Naive B cell (primary cell): ENCODE data around the gene CYBRD1. TPM values are rescaled to one million over a fixed set of nuclear protein-coding genes. Genes with fewer than 3 reads are reported as not detected.

Experiments
- ATAC-seq, 2 donors: fragments of 150-1000 bp; cut with Tn5 transposase; 2 replicates each; pipeline ENCODE4 v1.10.0; 2021; ENCODE audit warnings: low read depth in 2 of 2, mild to moderate bottlenecking in 2 of 2, moderate library complexity in 2 of 2
- DNase-seq: peaks from one replicate; pipeline ENCODE4 v3.0.0; 2022
- H3K27ac Mint-ChIP-seq, 6 donors: one replicate each; pipeline ENCODE4 v1.8.0; 2020 to 2022; ENCODE audit warnings: mild to moderate bottlenecking in 6 of 6, mixed read lengths in 6 of 6, moderate library complexity in 5 of 6, inconsistent platforms in 2 of 6
- H3K27me3 Mint-ChIP-seq, 3 donors: one replicate each; pipeline ENCODE4 v1.8.0; 2021 to 2022; ENCODE audit warnings: mixed read lengths in 3 of 3, mild to moderate bottlenecking in 1 of 3
- H3K36me3 Mint-ChIP-seq, 2 donors: one replicate each; pipeline ENCODE4 v1.8.0; 2020 to 2022; ENCODE audit warnings: mixed read lengths in 2 of 2, inconsistent platforms in 1 of 2, mild to moderate bottlenecking in 1 of 2
- H3K4me1 Mint-ChIP-seq, 3 donors: one replicate each; pipeline ENCODE4 v1.8.0; 2020 to 2022; ENCODE audit warnings: mixed read lengths in 3 of 3, inconsistent platforms in 1 of 3, mild to moderate bottlenecking in 1 of 3, moderate library complexity in 1 of 3
- H3K4me3 Mint-ChIP-seq, 8 donors: one replicate each; pipeline ENCODE4 v1.8.0; 2020 to 2022; ENCODE audit warnings: mild to moderate bottlenecking in 8 of 8, mixed read lengths in 8 of 8, moderate library complexity in 8 of 8, inconsistent platforms in 2 of 8
- H3K9me3 Mint-ChIP-seq, 7 donors: one replicate each; pipeline ENCODE4 v1.8.0; 2020 to 2022; ENCODE audit warnings: mixed read lengths in 7 of 7, mild to moderate bottlenecking in 5 of 7, inconsistent platforms in 2 of 7, moderate library complexity in 1 of 7
- polyA plus RNA-seq, 6 donors: library from polyadenylated mRNA; unstranded; fragments of 300-500 nt; fragmentation: Illumina TruSeq; gene quantifications; one replicate each; pipeline ENCODE4 v1.2.3, GENCODE V29; 2021; ENCODE audit warnings: low read depth in 6 of 6

Gene CYBRD1, protein sequence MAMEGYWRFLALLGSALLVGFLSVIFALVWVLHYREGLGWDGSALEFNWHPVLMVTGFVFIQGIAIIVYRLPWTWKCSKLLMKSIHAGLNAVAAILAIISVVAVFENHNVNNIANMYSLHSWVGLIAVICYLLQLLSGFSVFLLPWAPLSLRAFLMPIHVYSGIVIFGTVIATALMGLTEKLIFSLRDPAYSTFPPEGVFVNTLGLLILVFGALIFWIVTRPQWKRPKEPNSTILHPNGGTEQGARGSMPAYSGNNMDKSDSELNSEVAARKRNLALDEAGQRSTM
- under 1 TPM in 3 of 6 donors, not detected in 3; 0.06 to 0.50 (median 0.21) TPM for polyA plus RNA-seq

DNA sequence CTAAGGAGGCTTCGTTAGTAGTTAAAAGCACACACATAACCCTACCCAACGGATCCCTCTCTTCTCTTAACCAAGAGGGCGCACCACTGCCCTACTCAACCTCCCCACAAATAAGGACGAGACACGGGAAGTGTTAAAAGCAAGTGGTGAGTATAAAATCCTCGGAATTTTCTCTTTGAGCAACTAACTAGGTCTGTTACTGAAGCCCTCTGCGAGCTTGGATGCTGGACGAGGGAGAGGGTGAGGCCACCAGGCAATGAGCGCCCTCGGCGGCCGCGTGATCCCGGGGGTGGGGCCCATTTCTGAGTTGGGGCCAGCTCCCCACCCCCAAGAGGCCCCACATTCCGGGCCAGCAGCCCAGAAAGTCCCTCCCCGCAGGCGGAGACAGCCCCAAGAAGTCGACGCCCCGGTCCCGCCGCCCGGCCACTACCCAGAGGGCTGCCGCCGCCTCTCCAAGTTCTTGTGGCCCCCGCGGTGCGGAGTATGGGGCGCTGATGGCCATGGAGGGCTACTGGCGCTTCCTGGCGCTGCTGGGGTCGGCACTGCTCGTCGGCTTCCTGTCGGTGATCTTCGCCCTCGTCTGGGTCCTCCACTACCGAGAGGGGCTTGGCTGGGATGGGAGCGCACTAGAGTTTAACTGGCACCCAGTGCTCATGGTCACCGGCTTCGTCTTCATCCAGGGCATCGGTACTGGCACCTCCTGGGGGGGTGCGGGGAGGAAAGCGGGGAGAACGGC, at the start of gene CYBRD1:
CYBRD1 (plus strand) TSS at position 423 of the 736 bp plus-strand sequence; CDS start at position 495, 72 bp downstream.
- H3K4me3 Mint-ChIP-seq = peak within 1 kb of the TSS; percentile 77 to 92 (median 82)
- DNase-seq = no peak
- H3K9me3 Mint-ChIP-seq = no peaks in the 10 kb centered on the region
- peaks cover 11 to 14% (median 14%) of the 10 kb centered on the region in 3 donors for H3K4me1 Mint-ChIP-seq
- peak; percentile 30 to 32 for ATAC-seq
- H3K27ac Mint-ChIP-seq = peak within 1 kb of the TSS in 1 of 6 donors; percentile 69
- no peaks in the 10 kb centered on the region for H3K36me3 Mint-ChIP-seq
- H3K27me3 Mint-ChIP-seq = peaks cover 39 to 50% (median 43%) of the 10 kb centered on the region in 3 donors

DNA sequence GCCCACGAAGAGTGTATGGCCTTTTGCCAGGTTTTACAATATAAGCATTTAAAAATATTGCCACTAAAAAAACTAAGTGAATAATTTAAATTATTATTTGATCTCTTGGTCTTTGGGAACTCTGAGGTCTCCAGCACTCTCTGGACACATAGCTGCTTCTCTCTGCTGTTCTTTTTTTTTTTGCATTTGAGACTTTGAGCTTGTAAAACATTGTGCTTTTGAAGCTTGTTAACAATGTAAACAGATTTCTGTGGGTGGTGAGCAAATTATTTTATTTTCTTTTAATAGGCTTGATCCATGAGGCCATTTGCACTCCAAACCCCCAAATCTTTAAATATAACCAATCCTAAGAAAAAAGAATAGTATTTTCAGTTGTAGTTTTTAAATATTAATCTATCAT, 46.3 kb upstream of the CYBRD1 start:
- H3K27me3 Mint-ChIP-seq = no peaks in the 10 kb centered on the region
- H3K27ac Mint-ChIP-seq = no peak overlapping the region
- DNase-seq = no peak
- H3K9me3 Mint-ChIP-seq = no peaks in the 10 kb centered on the region
- peaks cover 32 to 39% of the 10 kb centered on the region in 2 donors for H3K36me3 Mint-ChIP-seq
- H3K4me1 Mint-ChIP-seq = no peaks in the 10 kb centered on the region
- H3K4me3 Mint-ChIP-seq = no peak overlapping the region
- no peak for ATAC-seq

DNA sequence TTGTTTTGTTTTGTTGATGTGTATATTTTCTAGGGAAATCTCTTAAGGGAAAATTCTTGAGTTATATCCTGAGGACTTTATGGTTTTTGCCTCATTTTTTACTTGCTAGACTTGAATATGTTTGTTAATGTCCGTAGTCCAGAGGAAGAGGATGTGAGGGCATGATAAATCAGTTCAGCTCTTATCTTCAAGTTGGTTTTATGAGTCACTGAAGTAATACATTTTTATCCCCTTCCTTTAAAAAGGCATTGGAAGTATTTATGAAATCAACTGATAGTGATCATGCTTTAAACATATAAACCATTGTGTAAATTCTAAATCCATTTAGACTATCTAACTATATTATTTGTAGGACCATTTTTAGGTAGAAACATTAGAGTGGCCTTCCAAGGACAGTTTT, 43.9 kb upstream of the CYBRD1 start:
- H3K4me3 Mint-ChIP-seq = no peak overlapping the region
- H3K9me3 Mint-ChIP-seq = no peaks in the 10 kb centered on the region
- DNase-seq (no peak), ATAC-seq (no peak)
- H3K36me3 Mint-ChIP-seq = peaks cover 30 to 32% of the 10 kb centered on the region in 2 donors
- no peak overlapping the region for H3K27ac Mint-ChIP-seq
- H3K27me3 Mint-ChIP-seq = no peaks in the 10 kb centered on the region
- no peaks in the 10 kb centered on the region for H3K4me1 Mint-ChIP-seq

DNA sequence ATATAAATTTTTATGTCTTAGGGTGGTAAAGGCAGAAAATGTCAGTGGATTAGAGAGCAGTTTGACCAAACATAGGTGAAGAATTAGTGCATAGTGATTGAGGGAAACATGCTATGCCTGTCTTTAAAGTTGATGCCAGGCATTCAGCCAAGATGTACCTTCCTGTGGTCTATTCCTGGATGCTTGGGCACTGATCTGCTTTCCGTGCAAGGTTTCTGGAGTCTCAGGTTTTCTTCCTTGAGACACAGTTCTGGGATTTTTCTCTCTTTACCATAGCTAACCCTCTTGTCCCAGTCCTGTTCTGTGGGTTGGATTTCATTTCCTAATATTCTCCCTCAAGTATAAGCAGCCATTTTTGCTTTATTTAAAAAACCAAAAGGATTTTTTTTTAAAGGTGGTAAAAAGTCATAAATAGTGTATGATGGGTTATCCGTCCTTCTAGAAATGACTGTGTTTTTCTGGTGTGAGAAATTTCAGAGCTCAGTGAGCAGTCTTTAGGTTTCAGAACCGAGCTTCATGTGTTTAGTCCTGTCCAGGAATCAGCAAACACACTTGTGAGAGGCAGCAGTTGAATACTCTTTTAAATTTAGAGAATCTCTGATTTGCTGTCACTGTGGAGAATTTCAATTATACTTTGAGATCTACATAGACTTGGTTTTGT, 43.0 kb upstream of the CYBRD1 start:
- H3K27me3 Mint-ChIP-seq = no peaks in the 10 kb centered on the region
- peaks cover 23 to 29% of the 10 kb centered on the region in 2 donors for H3K36me3 Mint-ChIP-seq
- ATAC-seq = no peak
- H3K4me1 Mint-ChIP-seq = no peaks in the 10 kb centered on the region
- H3K4me3 Mint-ChIP-seq = no peak overlapping the region
- DNase-seq = no peak
- no peaks in the 10 kb centered on the region for H3K9me3 Mint-ChIP-seq
- H3K27ac Mint-ChIP-seq = no peak overlapping the region

DNA sequence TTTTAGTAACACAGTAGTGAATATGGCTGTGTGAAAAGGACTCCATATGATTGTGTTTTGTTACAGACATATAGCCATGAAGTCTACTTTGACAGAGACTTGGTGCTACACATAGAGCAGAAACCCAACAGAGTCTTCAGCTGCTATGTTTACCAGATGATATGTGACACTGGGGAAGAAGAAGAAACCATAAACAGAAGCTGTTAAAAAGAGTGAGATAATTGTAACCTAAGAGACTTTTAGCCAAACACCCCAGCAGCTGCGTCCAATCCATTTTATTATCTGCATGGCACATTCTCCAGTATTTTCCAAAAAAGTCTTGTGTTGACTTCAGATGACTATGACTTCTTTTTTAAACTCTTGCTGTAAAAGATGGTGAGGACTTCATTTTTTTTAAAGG, 41.4 kb upstream of the CYBRD1 start:
- Mint-ChIP-seq H3K4me3 (no peak overlapping the region), H3K4me1 (no peaks in the 10 kb centered on the region), H3K27me3 (no peaks in the 10 kb centered on the region), H3K27ac (peak overlapping the region in 1 of 6 donors; percentile 67), H3K36me3 (peaks cover 27% of the 10 kb centered on the region in 2 donors), H3K9me3 (no peaks in the 10 kb centered on the region)
- ATAC-seq (no peak), DNase-seq (no peak)

DNA sequence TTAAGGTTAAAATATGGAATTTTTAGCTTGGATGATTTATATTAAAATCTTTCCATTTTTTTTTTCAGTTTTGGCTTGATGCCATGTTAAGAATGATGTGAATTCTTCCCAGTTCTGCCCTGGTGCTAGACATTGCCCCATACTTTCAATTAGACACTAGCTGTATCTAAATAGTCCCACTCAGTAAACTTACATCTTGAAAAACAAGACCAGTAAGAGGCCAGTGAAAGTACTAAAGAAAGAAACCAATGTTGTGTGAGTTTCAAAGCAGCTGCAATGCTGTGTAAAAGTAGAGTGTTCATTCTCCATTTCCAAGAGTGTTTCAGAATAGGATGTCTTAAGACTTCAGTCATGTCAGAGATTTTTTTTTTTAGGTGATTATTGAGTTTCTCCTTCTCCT, 40.0 kb upstream of the CYBRD1 start:
- DNase-seq (no peak), ATAC-seq (no peak)
- H3K36me3 Mint-ChIP-seq = peaks cover 27 to 32% of the 10 kb centered on the region in 2 donors
- no peaks in the 10 kb centered on the region for H3K4me1 Mint-ChIP-seq
- H3K9me3 Mint-ChIP-seq = no peaks in the 10 kb centered on the region
- H3K4me3 Mint-ChIP-seq = no peak overlapping the region
- H3K27ac Mint-ChIP-seq = no peak overlapping the region
- no peaks in the 10 kb centered on the region for H3K27me3 Mint-ChIP-seq

DNA sequence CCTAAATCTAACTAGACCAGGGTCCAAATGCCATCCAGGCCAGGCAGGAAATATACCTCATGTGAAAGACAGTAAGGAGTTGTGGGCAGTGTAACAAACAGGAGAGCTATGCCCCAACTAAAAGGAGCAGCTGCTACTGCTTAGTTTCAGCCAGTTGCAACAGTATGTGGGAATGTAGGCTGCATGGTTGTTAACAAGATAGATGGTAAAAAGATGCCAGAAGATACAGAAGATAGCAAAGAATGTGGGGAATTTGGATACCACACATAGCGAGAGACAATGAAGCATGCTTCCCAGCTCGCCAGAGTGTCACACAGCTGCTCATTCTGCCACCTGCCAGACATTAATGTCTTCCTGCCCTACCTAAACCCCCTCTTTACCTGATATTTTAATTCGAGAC, 39.4 kb upstream of the CYBRD1 start:
- Mint-ChIP-seq H3K4me1 (no peaks in the 10 kb centered on the region), H3K4me3 (no peak overlapping the region), H3K36me3 (peaks cover 27 to 32% of the 10 kb centered on the region in 2 donors), H3K9me3 (no peaks in the 10 kb centered on the region), H3K27me3 (no peaks in the 10 kb centered on the region), H3K27ac (no peak overlapping the region)
- ATAC-seq = no peak
- no peak for DNase-seq

DNA sequence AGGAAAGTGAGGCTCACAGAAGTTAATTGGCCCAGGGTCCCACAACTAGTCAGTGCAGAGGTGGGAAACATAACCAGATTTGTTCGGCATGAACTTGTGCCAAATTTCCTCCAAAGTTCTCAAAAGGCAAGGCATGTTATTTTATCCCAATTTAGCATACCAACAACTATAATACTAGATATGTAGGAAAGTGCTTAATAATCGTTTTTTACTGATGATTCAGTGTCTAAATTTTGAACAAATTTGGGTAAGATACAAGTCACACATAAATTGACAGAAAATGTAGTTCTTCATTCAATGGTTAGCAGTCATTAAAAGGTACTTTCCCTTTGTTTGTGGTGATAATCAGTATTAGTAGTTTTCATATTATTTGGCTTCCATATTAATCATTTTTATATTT, 38.5 kb upstream of the CYBRD1 start:
- peaks cover 29 to 36% of the 10 kb centered on the region in 2 donors for H3K36me3 Mint-ChIP-seq
- ATAC-seq = no peak
- H3K27me3 Mint-ChIP-seq = no peaks in the 10 kb centered on the region
- no peak for DNase-seq
- no peak overlapping the region for H3K27ac Mint-ChIP-seq
- H3K4me3 Mint-ChIP-seq = no peak overlapping the region
- peaks cover 0 to 6% (median 2%) of the 10 kb centered on the region in 7 donors for H3K9me3 Mint-ChIP-seq
- no peaks in the 10 kb centered on the region for H3K4me1 Mint-ChIP-seq

DNA sequence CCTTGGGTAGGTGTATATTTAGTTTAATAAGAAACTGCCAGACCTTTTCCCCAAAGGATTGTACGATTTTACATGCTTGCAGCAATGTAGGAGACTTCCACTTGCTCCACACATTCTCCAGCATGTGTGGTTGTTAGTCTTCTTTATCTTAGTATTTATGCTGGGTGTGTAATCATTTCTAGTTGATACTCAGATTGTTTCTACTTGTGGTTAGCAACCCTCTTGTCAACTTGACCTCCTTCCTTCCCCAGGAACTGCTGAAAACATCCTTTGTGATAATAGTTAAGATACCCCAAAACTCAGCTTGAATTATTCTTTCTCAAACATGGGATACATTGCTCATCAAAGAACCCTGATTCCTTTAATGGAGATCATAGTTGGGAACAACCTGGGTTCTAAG, 37.2 kb upstream of the CYBRD1 start:
- ATAC-seq (no peak), DNase-seq (no peak)
- peaks cover 28 to 34% of the 10 kb centered on the region in 2 donors for H3K36me3 Mint-ChIP-seq
- peak overlapping the region in 2 of 6 donors; percentile 3 to 8 for H3K27ac Mint-ChIP-seq
- H3K4me3 Mint-ChIP-seq = no peak overlapping the region
- H3K9me3 Mint-ChIP-seq = peaks cover 0 to 10% (median 3%) of the 10 kb centered on the region in 7 donors
- H3K4me1 Mint-ChIP-seq = no peaks in the 10 kb centered on the region
- H3K27me3 Mint-ChIP-seq = no peaks in the 10 kb centered on the region

DNA sequence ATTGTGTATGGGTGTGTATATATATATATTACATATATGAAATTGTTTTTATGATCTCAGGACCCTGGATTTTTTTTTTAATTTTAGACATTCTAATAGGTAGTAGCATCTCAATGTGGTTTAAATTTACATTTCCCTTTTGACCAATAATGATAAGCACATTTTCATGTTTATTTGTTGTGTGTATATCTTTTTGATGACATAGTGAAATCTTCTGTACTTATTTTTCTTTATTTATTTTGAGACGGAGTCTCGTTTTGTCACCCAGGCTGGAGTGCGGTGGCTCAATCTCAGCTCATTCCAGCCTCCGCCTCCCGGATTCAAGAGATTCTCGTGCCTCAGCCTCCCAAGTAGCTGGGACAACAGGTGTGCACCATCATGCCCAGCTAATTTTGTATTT, 35.1 kb upstream of the CYBRD1 start:
- no peak for DNase-seq
- Mint-ChIP-seq H3K36me3 (peaks cover 21% of the 10 kb centered on the region in 2 donors), H3K27ac (no peak overlapping the region), H3K9me3 (peaks cover 0 to 10% (median 3%) of the 10 kb centered on the region in 7 donors), H3K4me3 (no peak overlapping the region), H3K27me3 (no peaks in the 10 kb centered on the region), H3K4me1 (no peaks in the 10 kb centered on the region)
- ATAC-seq = no peak

DNA sequence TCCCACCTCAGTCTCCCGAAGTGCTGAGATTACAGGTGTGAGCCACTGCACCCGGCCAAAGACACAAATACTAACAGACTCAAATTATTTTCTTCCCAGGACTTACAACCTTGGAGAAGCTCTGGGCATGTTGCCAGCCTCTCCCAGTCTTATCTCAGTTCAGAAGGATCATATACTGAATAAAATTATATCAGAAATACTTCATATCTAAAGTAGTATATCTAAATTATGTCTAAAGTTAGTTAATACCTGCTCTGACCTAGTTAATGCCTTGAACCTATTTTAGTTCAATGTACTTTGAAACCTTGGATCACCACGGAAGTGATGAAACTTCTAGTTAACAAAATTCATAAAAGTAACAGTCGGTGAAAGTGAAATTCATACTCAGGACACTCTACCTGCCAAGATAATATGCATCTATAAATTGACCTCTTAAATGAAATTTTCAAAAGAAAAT, 34.4 kb upstream of the CYBRD1 start:
- Mint-ChIP-seq H3K9me3 (peaks cover 0 to 10% (median 3%) of the 10 kb centered on the region in 7 donors), H3K27me3 (no peaks in the 10 kb centered on the region), H3K4me1 (no peaks in the 10 kb centered on the region), H3K4me3 (no peak overlapping the region), H3K36me3 (peaks cover 21% of the 10 kb centered on the region in 2 donors), H3K27ac (no peak overlapping the region)
- no peak for ATAC-seq
- DNase-seq = no peak

DNA sequence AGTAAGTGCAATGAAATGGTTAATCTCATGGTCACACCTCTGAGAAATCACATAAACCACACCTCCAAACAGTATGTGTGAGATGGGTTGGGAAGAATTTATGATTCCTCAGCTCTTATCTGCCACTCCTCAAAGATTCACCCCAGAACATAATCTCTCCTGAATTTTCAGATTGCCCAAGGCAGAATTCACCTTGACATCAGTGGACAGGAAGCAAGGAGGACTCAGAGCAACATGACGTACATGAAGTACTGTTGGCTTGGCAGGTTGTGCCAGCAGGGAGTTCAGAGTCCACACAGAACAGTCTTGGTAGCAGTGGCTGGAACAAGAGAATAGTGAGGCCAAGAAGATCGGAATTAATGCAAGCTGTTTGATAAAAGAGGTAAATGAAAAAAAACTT, 31.7 kb upstream of the CYBRD1 start:
- H3K27ac Mint-ChIP-seq = no peak overlapping the region
- ATAC-seq (no peak), DNase-seq (no peak)
- peaks cover 11 to 12% of the 10 kb centered on the region in 2 donors for H3K36me3 Mint-ChIP-seq
- H3K27me3 Mint-ChIP-seq = no peaks in the 10 kb centered on the region
- H3K9me3 Mint-ChIP-seq = peaks cover 0 to 10% (median 3%) of the 10 kb centered on the region in 7 donors
- no peaks in the 10 kb centered on the region for H3K4me1 Mint-ChIP-seq
- no peak overlapping the region for H3K4me3 Mint-ChIP-seq

DNA sequence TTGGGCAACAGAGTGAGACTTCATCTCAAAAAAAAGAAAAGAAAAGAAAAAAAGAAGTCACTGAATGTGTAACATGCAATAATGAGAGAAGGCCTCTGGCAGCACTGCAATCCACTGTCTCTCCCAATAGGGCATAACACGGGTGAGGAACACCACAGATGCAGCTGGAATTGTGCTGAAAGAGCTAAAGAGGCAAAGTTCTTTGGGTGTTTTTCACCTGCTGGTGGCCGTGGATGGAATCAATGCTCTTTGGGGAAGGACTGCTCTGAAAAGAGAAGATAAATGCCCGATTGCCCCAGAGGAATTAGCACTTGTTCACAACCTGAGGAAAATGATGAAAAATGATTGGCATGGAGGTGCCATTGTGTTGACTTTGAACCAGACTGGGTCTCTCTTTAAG, 31.0 kb upstream of the CYBRD1 start:
- H3K36me3 Mint-ChIP-seq = peaks cover 11% of the 10 kb centered on the region in 2 donors
- no peaks in the 10 kb centered on the region for H3K4me1 Mint-ChIP-seq
- no peak overlapping the region for H3K27ac Mint-ChIP-seq
- no peak overlapping the region for H3K4me3 Mint-ChIP-seq
- DNase-seq = no peak
- H3K9me3 Mint-ChIP-seq = peaks cover 0 to 13% (median 4%) of the 10 kb centered on the region in 7 donors
- no peaks in the 10 kb centered on the region for H3K27me3 Mint-ChIP-seq
- ATAC-seq = no peak
